Stimulated activated CD4-positive, alpha-beta T cell treated with anti-CD3 and anti-CD28 coated beads, TNF-alpha, amount 100 ng/mL, for 24 hours (primary cell): ENCODE measurements around the gene RNU1-4.
"Not testable (repeated sequence)": the region's sequence is repeated elsewhere in the genome, so short reads cannot be mapped to it uniquely, and the experiment has no call there.

Experiments
- DNase-seq, 3 experiments: peaks; one replicate each; pipeline ENCODE4 v3.0.0-alpha.2; 2020; ENCODE audit warnings: low read depth in 3 of 3

RNU1-4 gene

GRCh38 chr1:16728243-16728949, 11.9 kb upstream of the RNU1-4 start:
- DNase-seq = not testable (repeated sequence)

- not testable (repeated sequence) for DNase-seq
These were observed 7.9 kb upstream of the RNU1-4 start for GRCh38 chr1:16732254-16732896.

- not testable (repeated sequence) for DNase-seq
These were observed 914 bp downstream of the RNU1-4 start for GRCh38 chr1:16741230-16741629.

GRCh38 chr1:16747660-16748059, 7.3 kb downstream of the RNU1-4 start:
- not testable (repeated sequence) for DNase-seq

- DNase-seq = not testable (repeated sequence)
These were observed 8.4 kb downstream of the RNU1-4 start for GRCh38 chr1:16748710-16749109.

GRCh38 chr1:16749910-16750888, 9.9 kb downstream of the RNU1-4 start:
- DNase-seq = not testable (repeated sequence)

GRCh38 chr1:16752770-16753169, 12.5 kb downstream of the RNU1-4 start:
- DNase-seq = not testable (repeated sequence)

GRCh38 chr1:16755385-16755784, 15.1 kb downstream of the RNU1-4 start:
- not testable (repeated sequence) for DNase-seq

GRCh38 chr1:16755932-16756331, 15.6 kb downstream of the RNU1-4 start:
- not testable (repeated sequence) for DNase-seq

- not testable (repeated sequence) for DNase-seq
These were observed 17.3 kb downstream of the RNU1-4 start for GRCh38 chr1:16757574-16757973.

- not testable (repeated sequence) for DNase-seq
These were observed 17.7 kb downstream of the RNU1-4 start for GRCh38 chr1:16758060-16758459.

GRCh38 chr1:16759041-16759493, 18.8 kb downstream of the RNU1-4 start:
- DNase-seq = not testable (repeated sequence)

- not testable (repeated sequence) for DNase-seq
These were observed 19.5 kb downstream of the RNU1-4 start for GRCh38 chr1:16759650-16760455.

GRCh38 chr1:16760456-16760765, 20.1 kb downstream of the RNU1-4 start:
- DNase-seq = not testable (repeated sequence)

GRCh38 chr1:16760801-16761200, 20.5 kb downstream of the RNU1-4 start:
- DNase-seq = not testable (repeated sequence)

GRCh38 chr1:16764248-16764819, 24.0 kb downstream of the RNU1-4 start:
- not testable (repeated sequence) for DNase-seq

GRCh38 chr1:16764820-16765655, 24.7 kb downstream of the RNU1-4 start:
- DNase-seq = not testable (repeated sequence)

- not testable (repeated sequence) for DNase-seq
These were observed 25.7 kb downstream of the RNU1-4 start for GRCh38 chr1:16765731-16766605.
